IPS-18c (cell line): ENCODE results near the gene EFCAB8.

Experiments
- H3K4me3 ChIP-seq: 2 replicates; pipeline ENCODE4 v1.7.0; 2013; ENCODE audit warnings: low read depth, mild to moderate bottlenecking, low read length, moderate library complexity; ENCODE audit not compliant: insufficient read depth
- H3K9me3 ChIP-seq: one replicate; pipeline ENCODE4 v1.6.1; 2013; ENCODE audit warnings: mild to moderate bottlenecking, low read length, moderate library complexity; ENCODE audit not compliant: control insufficient read depth, insufficient read depth

Gene EFCAB8

GRCh38 chr20:32993496-32994050, 134.8 kb downstream of the EFCAB8 start:
- H3K4me3 ChIP-seq: no peak overlapping the region
- H3K9me3 ChIP-seq: peaks cover 2% of the 10 kb centered on the region

- Histone ChIP-seq H3K9me3 (peaks cover 2% of the 10 kb centered on the region), H3K4me3 (no peak overlapping the region)
These were observed 137.1 kb downstream of the EFCAB8 start for GRCh38 chr20:32995802-32996201.

- H3K9me3 ChIP-seq: peaks cover 2% of the 10 kb centered on the region
- no peak overlapping the region for H3K4me3 ChIP-seq
These were observed 138.7 kb downstream of the EFCAB8 start for GRCh38 chr20:32997431-32997830.

GRCh38 chr20:32999603-33000250, 141.0 kb downstream of the EFCAB8 start:
- no peak overlapping the region for H3K4me3 ChIP-seq
- H3K9me3 ChIP-seq: peaks cover 1% of the 10 kb centered on the region

- no peaks in the 10 kb centered on the region for H3K9me3 ChIP-seq
- H3K4me3 ChIP-seq: no peak overlapping the region
These were observed 142.2 kb downstream of the EFCAB8 start for GRCh38 chr20:33000802-33001466.

GRCh38 chr20:33002087-33002808, 143.5 kb downstream of the EFCAB8 start:
- no peak overlapping the region for H3K4me3 ChIP-seq

GRCh38 chr20:33004141-33004751, 145.5 kb downstream of the EFCAB8 start, which contains the start of gene SUN5:
TSS of gene SUN5 (minus strand) at chr20:33004433. CDS start at chr20:33004340, 93 bp downstream.
- H3K4me3 ChIP-seq: no peak within 1 kb of the TSS
- no peaks in the 10 kb centered on the region for H3K9me3 ChIP-seq

More at GRCh38 chr20:33002087-33002808, 143.5 kb downstream of the EFCAB8 start:
- no peaks in the 10 kb centered on the region for H3K9me3 ChIP-seq

DNA sequence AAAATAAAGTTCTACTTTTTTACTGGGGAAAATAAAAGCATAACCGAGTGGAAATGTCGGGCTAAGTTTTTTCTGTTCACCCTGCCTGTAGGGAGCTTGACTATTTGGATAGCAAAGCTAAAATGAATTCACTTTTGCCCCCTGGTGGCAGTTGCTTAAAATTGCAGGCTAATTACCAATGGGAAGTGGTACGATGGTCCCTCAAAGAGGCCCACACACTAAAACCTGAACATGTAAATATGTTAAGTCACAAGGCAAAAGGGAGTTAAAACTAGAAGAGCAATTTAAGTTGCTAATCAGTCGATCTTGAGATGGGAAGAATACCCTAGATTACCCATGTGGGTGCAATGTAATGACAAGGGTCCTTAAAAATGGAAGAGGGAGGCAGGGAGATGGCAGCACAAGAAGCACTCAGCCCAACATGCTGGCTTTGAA, 146.4 kb downstream of the EFCAB8 start:
- no peak overlapping the region for H3K4me3 ChIP-seq
- H3K9me3 ChIP-seq: no peaks in the 10 kb centered on the region

DNA sequence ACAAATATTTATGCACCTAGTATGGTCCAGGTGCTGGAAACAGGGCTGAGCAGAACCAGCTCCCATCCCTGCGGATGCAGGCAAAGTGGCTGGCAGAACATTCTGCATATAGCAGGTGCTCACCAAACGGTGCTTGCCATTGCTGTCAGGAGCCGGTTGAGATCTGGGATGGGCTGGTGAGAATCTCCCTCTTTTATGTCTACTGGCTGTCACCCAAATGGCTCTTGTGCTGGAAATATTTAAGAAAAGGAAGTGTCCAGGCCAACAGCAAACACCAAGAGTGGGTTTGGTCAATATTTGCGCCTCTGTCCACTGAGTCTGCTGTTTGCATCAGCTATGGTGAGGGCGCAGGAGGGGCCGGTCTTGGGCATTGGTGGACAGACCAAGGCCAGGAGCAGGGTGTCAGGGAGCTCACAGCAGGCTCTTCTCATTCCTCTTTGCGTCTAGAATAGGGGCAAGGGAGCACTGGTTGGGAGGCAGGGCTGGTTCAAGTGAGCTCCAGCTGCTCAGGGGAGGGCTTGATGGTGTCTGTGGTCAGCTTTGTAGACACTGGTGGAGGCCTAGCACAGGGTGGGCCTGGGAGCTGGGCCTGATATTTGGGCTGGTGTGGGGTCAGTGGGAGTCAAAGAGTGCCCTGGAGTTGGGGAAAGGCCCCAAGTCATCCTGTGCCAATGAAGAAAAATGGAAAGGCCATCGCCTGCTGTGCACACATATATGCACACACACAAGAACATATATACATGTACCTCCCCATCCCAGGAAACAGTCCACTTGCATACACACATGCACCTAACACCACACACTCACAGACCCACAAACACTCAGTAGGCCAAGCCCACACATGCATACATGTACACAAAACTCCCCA, 147.4 kb downstream of the EFCAB8 start:
- no peak overlapping the region for H3K4me3 ChIP-seq
- no peaks in the 10 kb centered on the region for H3K9me3 ChIP-seq

- H3K4me3 ChIP-seq: no peak overlapping the region
- H3K9me3 ChIP-seq: no peaks in the 10 kb centered on the region
These were observed 148.2 kb downstream of the EFCAB8 start for GRCh38 chr20:33006776-33007375.

GRCh38 chr20:33007376-33008335, 148.9 kb downstream of the EFCAB8 start, which contains the start of gene BPIFB2:
TSS of gene BPIFB2 (plus strand) at chr20:33007704. CDS start at chr20:33008575, 871 bp downstream.
- H3K9me3 ChIP-seq: no peaks in the 10 kb centered on the region
- H3K4me3 ChIP-seq: no peak within 1 kb of the TSS

DNA sequence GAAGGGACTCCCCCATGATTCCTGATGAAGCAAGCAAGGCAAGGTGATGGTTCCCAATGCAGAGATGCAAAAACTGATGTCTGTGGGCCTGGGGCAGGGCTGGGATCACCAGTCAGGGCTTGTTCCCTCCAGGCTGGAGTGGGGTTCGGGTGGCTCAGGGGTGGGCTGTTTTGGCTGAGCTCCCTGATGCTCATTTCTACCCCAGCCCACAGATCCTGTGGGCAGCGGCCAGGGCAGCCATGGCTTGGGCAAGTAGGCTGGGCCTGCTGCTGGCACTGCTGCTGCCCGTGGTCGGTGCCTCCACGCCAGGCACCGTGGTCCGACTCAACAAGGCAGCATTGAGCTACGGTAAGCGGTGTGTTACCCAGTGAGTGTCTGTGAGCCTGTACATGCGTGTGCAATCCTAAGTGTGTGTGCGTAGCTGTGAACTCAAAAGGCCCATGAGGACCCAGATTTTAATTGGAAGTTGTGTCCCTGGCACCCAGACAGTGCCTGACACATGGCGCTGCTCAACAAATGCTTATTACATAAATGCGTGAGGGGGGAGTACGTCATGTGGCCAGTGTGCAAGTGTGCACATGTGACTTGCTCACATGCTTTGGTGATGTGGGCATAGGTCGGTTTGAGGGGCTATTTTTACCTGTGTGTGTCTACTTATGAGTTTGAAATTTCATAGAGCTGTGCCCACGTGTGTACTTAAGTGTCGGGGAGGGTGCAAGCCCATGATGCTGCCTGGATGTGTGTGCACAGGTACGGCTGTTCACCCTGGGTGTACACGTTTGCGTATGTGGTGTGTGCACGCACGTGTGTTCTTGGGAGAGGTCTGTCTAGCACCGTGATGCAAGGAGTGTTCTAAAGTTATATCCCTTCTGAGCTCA, 149.9 kb downstream of the EFCAB8 start:
- Histone ChIP-seq H3K4me3 (no peak overlapping the region), H3K9me3 (no peaks in the 10 kb centered on the region)

- Histone ChIP-seq H3K9me3 (no peaks in the 10 kb centered on the region), H3K4me3 (no peak overlapping the region)
These were observed 150.8 kb downstream of the EFCAB8 start for GRCh38 chr20:33009214-33010132.
